ENCODE measurements around the gene CDH23.

Gene CDH23

DNA sequence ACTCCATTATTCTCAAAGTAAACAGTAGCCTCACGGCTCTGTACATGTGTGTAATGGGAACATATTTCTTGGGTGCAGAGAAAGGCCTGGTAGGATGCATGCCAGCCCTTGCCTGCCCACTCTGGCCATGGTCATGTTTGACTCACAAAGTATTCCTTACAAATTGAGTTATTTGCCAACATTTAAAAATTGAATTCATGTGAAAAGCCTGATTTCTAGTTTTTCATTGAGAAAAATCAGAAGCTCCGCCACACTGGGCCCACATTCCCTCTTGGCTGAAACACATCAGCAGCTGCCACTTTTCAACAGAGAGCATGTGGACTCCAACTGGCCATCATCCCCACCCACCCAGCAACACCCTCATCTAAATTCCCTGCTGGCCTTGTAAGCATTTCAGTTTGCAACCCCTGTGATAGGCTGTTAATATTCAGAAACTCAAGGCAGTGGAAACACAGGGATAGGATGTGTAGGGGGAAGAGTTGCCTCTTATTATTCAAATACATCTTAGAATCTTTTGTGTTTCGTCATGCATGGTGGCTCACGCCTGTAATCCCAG is 40.9 kb downstream of the CDH23 start:
- DNase-seq (ENCODE audit: low spot score) = no peak
- TF ChIP-seq, protein P1, sequence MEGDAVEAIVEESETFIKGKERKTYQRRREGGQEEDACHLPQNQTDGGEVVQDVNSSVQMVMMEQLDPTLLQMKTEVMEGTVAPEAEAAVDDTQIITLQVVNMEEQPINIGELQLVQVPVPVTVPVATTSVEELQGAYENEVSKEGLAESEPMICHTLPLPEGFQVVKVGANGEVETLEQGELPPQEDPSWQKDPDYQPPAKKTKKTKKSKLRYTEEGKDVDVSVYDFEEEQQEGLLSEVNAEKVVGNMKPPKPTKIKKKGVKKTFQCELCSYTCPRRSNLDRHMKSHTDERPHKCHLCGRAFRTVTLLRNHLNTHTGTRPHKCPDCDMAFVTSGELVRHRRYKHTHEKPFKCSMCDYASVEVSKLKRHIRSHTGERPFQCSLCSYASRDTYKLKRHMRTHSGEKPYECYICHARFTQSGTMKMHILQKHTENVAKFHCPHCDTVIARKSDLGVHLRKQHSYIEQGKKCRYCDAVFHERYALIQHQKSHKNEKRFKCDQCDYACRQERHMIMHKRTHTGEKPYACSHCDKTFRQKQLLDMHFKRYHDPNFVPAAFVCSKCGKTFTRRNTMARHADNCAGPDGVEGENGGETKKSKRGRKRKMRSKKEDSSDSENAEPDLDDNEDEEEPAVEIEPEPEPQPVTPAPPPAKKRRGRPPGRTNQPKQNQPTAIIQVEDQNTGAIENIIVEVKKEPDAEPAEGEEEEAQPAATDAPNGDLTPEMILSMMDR (conservative IDR thresholded peaks at IDR 0.05; ENCODE audit: low read depth) = no peak
- CTCF ChIA-PET = no interaction called here
- H3K27ac ChIP-seq = no peak overlapping the region
- POLR2A ChIA-PET (ENCODE audit: low non-redundant PET) = no interaction called here

DNA sequence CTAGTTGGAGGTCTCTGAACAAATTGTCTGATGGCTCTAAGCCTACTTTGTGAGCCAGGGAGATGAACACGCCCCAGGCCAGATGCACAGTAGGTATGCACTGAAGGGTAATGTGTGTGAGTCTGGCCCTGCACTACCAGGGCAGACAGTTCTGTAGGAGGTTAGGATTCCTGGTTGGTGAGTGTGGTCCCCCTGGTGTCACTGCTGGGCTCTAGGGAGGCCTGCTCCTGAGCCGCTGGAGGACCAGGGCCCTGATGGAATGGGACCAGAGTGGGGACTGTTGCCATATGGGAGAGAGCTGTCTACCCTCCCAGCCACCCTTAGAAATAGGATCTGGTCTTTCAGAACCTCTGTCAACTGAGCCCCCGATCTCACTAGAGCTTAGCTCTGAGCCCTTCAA is 42.0 kb downstream of the CDH23 start:
- POLR2A ChIA-PET (ENCODE audit: low non-redundant PET) = no interaction called here

DNA sequence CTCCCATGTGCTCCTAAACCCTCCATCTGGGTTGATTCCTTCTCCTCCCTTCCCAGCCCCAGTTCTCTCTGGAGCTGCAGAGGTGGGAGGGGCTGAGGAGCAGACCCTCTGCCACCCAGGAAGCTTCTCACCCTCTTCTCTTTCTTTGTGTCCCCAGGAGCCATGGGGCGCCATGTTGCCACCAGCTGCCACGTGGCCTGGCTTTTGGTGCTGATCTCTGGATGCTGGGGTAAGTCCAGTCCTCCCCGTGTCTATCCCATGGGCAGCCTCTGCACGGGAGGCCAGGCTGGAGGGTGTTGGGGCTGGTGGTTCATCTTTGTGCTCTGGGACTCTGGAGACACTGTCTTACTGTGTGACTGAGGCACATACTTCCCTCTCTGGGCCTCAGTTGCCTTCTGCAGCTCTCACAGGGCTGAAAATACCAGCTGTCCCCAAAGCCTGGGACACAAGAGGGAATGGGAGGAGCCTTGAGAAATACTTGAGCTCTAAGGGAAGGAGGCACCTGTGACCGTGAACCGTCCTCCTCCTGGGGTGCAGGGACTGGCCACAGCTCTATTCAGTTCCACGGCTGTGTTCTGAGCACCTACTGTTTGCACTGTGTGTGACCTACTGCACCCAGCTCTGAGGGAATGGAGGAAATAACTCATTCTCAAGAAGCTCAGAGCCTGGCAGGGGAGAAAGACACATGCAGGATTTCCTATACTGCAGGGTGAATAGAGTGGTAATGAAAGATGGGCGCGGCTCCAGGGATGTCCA is 43.1 kb downstream of the CDH23 start:
- ChIA-PET POLR2A (ENCODE audit: low non-redundant PET) (no interaction called here), CTCF (interaction anchor here (0.6 kb wide), 2 partner anchors 107 to 901 kb away, joined by 3 to 4 read pairs; no protein-coding TSS in a partner anchor)
- H3K27ac ChIP-seq = no peak overlapping the region
- DNase-seq (ENCODE audit: low spot score) = no peak
- TF ChIP-seq, protein P1 (conservative IDR thresholded peaks at IDR 0.05; ENCODE audit: low read depth) = no peak

More for the DNA sequence above, 42.0 kb downstream of the CDH23 start:
- TF ChIP-seq, protein P1 (conservative IDR thresholded peaks at IDR 0.05; ENCODE audit: low read depth) = no peak
- no peak for DNase-seq (ENCODE audit: low spot score)
- CTCF ChIA-PET = interaction anchor here (0.7 kb wide), 1 partner anchor 21 kb away, joined by 3 read pairs; no protein-coding TSS in a partner anchor
- H3K27ac ChIP-seq = no peak overlapping the region

DNA sequence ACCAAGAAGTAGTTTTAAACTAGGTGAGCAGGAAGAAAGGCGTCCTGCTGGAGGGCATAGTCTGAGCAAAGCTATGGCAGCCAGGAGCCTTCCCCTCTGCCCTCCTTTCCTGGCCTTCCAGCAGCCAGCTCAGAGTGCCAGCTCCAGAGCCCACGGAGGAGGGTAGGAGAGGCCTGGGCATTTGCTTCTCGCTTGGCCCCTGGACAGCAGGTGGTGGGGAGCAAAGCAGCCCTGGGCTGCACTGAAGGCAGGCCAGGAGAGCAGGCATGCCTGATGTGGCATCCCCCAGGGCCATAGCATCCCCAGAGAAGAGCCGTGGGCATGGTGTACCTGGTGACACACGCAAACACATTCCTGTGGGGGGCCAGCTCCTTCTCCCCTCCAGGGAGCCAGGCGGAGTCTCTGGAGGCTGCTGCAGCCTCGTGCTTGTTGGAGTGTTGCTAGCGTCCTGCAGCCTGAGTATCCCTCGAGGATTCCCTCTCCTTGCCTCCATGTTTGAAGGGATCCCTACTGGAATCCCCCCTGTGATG is 43.9 kb downstream of the CDH23 start:
- DNase-seq (ENCODE audit: low spot score) = no peak
- TF ChIP-seq, protein P1 (conservative IDR thresholded peaks at IDR 0.05; ENCODE audit: low read depth) = no peak
- ChIA-PET CTCF (interaction anchor here (0.6 kb wide), 1 partner anchor 902 kb away, joined by 3 read pairs; no protein-coding TSS in a partner anchor), POLR2A (ENCODE audit: low non-redundant PET) (no interaction called here)
- H3K27ac ChIP-seq = no peak overlapping the region

DNA sequence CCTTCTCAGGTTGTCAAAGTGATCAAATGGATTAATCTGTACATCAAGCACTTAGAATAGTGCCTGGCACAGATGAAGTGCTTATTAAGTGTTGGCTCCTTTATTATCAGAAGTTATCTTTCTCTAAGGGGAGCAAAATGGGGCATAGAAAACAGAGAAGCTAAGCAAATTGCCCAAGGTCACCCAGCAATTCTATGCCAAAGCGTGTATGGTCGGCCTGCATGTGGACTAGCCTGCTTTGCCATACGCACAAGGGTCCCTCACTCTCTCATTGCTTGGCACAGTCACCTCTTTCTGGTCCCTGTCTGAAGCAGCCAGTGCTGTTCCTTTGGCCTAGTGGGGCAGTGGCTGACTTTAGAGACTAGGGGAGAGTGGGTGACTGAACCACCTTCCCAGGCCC is 45.3 kb downstream of the CDH23 start:
- CTCF ChIA-PET = no interaction called here
- POLR2A ChIA-PET (ENCODE audit: low non-redundant PET) = no interaction called here
- DNase-seq (ENCODE audit: low spot score) = no peak
- no peak overlapping the region for H3K27ac ChIP-seq
- TF ChIP-seq, protein P1 (conservative IDR thresholded peaks at IDR 0.05; ENCODE audit: low read depth) = no peak

DNA sequence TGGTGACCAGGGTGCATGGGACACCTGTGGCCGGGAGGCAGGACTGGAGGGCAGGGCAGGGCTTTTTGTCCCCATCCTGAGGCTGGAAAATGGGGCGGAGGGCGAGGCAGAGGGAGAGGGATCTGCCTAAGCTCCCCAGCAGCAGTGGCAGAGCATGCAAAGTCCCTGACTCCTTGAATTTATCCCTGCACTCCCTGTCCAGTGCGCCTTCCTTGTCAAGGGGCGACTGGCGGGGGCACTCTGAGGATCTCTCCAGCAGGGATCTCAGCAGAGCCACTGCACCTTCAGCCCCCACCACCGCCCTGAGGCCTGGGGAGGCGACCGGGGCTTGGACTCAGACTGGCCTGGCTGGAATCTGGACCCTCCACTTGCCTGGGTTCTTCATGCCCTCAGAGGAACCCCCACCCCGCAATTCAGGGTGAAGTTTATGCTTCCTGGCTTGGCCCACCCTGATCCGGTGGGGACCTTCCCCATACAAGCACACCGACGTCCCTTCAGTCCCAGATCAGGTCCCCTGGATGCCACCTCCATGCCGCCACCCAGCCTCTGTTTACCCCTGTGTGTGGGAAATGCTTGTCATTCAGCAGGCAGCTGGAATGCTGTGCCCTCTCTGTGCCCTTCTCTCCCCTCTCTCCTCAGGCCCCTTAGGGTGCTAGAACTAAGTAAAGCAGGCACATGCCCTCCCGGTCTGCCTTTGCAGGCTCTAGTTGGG is 46.3 kb downstream of the CDH23 start:
- no peak for DNase-seq (ENCODE audit: low spot score)
- H3K27ac ChIP-seq = no peak overlapping the region
- TF ChIP-seq, protein P1 (conservative IDR thresholded peaks at IDR 0.05; ENCODE audit: low read depth) = no peak
- POLR2A ChIA-PET (ENCODE audit: low non-redundant PET) = no interaction called here
- CTCF ChIA-PET = interaction anchor here (0.6 kb wide), 1 partner anchor 905 kb away, joined by 3 read pairs; no protein-coding TSS in a partner anchor

All from RWPE1 (cell line).